Measurements from ENCODE around the gene FBLN1. TPM values are rescaled to one million over a fixed set of nuclear protein-coding genes. Genes with fewer than 3 reads are reported as not detected.

FBLN1 gene
- total and polyA plus RNA-seq, 9 of the 15 experiments (the other 6 are each of a cell fraction or from before 2014, with no cell fraction given), result 0.66 TPM; not detected in 8

DNA sequence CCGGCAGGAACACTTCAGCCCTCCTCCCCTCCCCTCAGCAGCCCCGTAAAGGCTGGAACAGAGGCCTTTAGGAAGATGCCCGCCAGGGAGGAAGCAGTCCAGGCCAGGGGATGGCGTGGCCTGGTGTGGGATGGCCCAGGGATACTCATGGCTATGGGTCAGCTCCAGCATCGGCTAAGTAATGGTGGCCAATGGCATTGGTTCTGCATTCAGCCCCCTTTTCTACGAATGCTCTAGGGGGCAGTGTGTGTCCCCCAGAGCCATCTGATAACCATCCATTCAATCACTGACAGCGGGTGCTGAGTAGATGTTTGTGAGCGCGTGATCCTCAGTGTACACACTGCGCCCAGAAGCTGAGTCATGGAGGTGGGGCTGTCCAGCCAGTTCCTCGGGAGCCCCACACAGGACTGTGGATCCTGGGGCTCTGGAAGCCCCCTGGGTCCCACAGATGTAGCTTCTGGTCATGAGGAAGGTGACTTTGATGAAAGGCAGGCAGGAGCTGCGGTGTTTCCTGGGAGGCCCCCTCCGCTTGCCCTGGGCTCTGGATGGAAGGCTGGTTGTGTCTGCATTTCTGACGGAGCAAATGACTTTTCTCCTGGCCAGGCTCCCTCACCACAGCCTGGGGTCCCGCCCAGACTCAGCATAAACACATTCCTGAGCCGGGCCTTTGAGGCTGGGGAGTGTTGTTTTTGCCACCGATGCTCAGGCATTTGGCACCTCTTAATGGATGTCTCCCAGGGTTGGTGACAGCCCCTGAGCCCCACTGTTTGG, 46.5 kb downstream of the FBLN1 start (continued):
- no peak for TF ChIP-seq PURB (CRISPR knock-in tag; IDR thresholded peaks at IDR 0.05; ENCODE audit: low read depth)
- TF ChIP-seq ZNF445 (CRISPR knock-in tag; IDR thresholded peaks at IDR 0.05; ENCODE audit: low read depth), result no peak
- TF ChIP-seq, protein P1, sequence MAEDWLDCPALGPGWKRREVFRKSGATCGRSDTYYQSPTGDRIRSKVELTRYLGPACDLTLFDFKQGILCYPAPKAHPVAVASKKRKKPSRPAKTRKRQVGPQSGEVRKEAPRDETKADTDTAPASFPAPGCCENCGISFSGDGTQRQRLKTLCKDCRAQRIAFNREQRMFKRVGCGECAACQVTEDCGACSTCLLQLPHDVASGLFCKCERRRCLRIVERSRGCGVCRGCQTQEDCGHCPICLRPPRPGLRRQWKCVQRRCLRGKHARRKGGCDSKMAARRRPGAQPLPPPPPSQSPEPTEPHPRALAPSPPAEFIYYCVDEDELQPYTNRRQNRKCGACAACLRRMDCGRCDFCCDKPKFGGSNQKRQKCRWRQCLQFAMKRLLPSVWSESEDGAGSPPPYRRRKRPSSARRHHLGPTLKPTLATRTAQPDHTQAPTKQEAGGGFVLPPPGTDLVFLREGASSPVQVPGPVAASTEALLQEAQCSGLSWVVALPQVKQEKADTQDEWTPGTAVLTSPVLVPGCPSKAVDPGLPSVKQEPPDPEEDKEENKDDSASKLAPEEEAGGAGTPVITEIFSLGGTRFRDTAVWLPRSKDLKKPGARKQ (CRISPR knock-in tag; IDR thresholded peaks at IDR 0.05), result no peak
- TF ChIP-seq HBP1 (CRISPR knock-in tag; IDR thresholded peaks at IDR 0.05), result no peak
- TF ChIP-seq TARDBP (IDR thresholded peaks at IDR 0.05), result no peak
- TF ChIP-seq SIRT6 (IDR thresholded peaks at IDR 0.05; ENCODE audit: low read depth, low read length), result no peak
- peak; percentile 21; the same call in 1 of the 2 replicates for TF ChIP-seq SMARCE1 (IDR thresholded peaks at IDR 0.05)
- no peak for TF ChIP-seq CGGBP1 (CRISPR knock-in tag; IDR thresholded peaks at IDR 0.05)
- no peak for TF ChIP-seq SRF (CRISPR knock-in tag; IDR thresholded peaks at IDR 0.05)
- TF ChIP-seq UBTF (IDR thresholded peaks at IDR 0.05; ENCODE audit: borderline replicate concordance in 1 of 2, low read depth in 2 of 2, low read length in 2 of 2), result no peak
- TF ChIP-seq TOE1 (IDR thresholded peaks at IDR 0.05; ENCODE audit: borderline replicate concordance), result peak; percentile 58; the same call in 1 of the 2 replicates
- no peak for TF ChIP-seq TOE1 (CRISPR knock-in tag; IDR thresholded peaks at IDR 0.05; ENCODE audit: borderline replicate concordance, low read depth)
- TF ChIP-seq PHF20 (IDR thresholded peaks at IDR 0.05; ENCODE audit: partially characterized antibody), result no peak
- no peak for TF ChIP-seq MCM2 (IDR thresholded peaks at IDR 0.05; ENCODE audit: low read depth)
- no peak for TF ChIP-seq CREBBP (IDR thresholded peaks at IDR 0.05; ENCODE audit: low read depth, low read length)
- TF ChIP-seq RBBP5 (IDR thresholded peaks at IDR 0.05; ENCODE audit: borderline replicate concordance, insufficient read depth, low read length, poor library complexity, severe bottlenecking), result no peak
- TF ChIP-seq, protein P2, sequence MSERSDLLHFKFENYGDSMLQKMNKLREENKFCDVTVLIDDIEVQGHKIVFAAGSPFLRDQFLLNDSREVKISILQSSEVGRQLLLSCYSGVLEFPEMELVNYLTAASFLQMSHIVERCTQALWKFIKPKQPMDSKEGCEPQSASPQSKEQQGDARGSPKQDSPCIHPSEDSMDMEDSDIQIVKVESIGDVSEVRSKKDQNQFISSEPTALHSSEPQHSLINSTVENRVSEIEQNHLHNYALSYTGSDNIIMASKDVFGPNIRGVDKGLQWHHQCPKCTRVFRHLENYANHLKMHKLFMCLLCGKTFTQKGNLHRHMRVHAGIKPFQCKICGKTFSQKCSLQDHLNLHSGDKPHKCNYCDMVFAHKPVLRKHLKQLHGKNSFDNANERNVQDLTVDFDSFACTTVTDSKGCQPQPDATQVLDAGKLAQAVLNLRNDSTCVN (CRISPR knock-in tag; IDR thresholded peaks at IDR 0.05), result no peak
- TF ChIP-seq EZH2 (IDR thresholded peaks at IDR 0.05; ENCODE audit: borderline replicate concordance, low read depth, low read length), result no peak
- TF ChIP-seq, protein P3, sequence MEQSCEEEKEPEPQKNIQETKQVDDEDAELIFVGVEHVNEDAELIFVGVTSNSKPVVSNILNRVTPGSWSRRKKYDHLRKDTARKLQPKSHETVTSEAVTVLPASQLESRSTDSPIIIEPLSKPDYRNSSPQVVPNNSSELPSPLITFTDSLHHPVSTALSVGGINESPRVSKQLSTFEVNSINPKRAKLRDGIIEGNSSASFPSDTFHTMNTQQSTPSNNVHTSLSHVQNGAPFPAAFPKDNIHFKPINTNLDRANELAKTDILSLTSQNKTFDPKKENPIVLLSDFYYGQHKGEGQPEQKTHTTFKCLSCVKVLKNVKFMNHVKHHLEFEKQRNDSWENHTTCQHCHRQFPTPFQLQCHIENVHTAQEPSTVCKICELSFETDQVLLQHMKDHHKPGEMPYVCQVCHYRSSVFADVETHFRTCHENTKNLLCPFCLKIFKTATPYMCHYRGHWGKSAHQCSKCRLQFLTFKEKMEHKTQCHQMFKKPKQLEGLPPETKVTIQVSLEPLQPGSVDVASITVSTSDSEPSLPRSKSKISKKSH (CRISPR knock-in tag; IDR thresholded peaks at IDR 0.05), result no peak

All from K562 (cell line).